AG08396 (cell line): ENCODE data around the gene KPNA6.
A peak's percentile ranks its signal among the peaks of the same experiment; 100 is the strongest.
"Not testable (repeated sequence)": the region's sequence is repeated elsewhere in the genome, so short reads cannot be mapped to it uniquely, and the experiment has no call there.

Source experiments
- DNase-seq: peaks from one replicate; pipeline ENCODE4 v3.0.0; 2012; ENCODE audit warnings: low spot score, mixed read lengths

KPNA6 gene

GRCh38 chr1:32107742-32108661 is at the start of gene KPNA6:
TSS of gene KPNA6 (plus strand) at chr1:32108056. CDS start at chr1:32108131, 75 bp downstream.
- peak; percentile 76 for DNase-seq

- DNase-seq: no peak
Measured at GRCh38 chr1:32060914-32061313, 46.9 kb upstream of the KPNA6 start.

- no peak for DNase-seq
Measured at GRCh38 chr1:32062867-32063230, 45.0 kb upstream of the KPNA6 start.

- peak; percentile 49 for DNase-seq
Measured at GRCh38 chr1:32063261-32063681, 44.6 kb upstream of the KPNA6 start.

- DNase-seq: not testable (repeated sequence)
Measured at GRCh38 chr1:32065613-32066488, 42.0 kb upstream of the KPNA6 start.

- peak; percentile 29 for DNase-seq
Measured at GRCh38 chr1:32066489-32066873, 41.4 kb upstream of the KPNA6 start.

- DNase-seq: no peak
Measured at GRCh38 chr1:32068957-32069588, 38.8 kb upstream of the KPNA6 start.

- DNase-seq: peak; percentile 44
Measured at GRCh38 chr1:32071758-32072621, 35.9 kb upstream of the KPNA6 start.

GRCh38 chr1:32072622-32073298 is 35.1 kb upstream of the KPNA6 start, which contains the start of gene TMEM39B:
TSS of gene TMEM39B (plus strand) at chr1:32072939. CDS start at chr1:32073048, 109 bp downstream.
- peak; percentile 96 for DNase-seq

- DNase-seq: no peak
Measured at GRCh38 chr1:32073299-32074229, 34.3 kb upstream of the KPNA6 start.

- DNase-seq: no peak
Measured at GRCh38 chr1:32074841-32075240, 33.0 kb upstream of the KPNA6 start.

GRCh38 chr1:32077451-32077850 is 30.4 kb upstream of the KPNA6 start:
- no peak for DNase-seq

GRCh38 chr1:32082022-32082421 is 25.8 kb upstream of the KPNA6 start:
- no peak for DNase-seq

- not testable (repeated sequence) for DNase-seq
Measured at GRCh38 chr1:32086381-32086780, 21.5 kb upstream of the KPNA6 start.

- DNase-seq: no peak
Measured at GRCh38 chr1:32091176-32091575, 16.7 kb upstream of the KPNA6 start.

- no peak for DNase-seq
Measured at GRCh38 chr1:32091591-32091990, 16.3 kb upstream of the KPNA6 start.

GRCh38 chr1:32094746-32095521 is 12.9 kb upstream of the KPNA6 start:
- DNase-seq: no peak

- no peak for DNase-seq
Measured at GRCh38 chr1:32099426-32099825, 8.4 kb upstream of the KPNA6 start.

GRCh38 chr1:32100359-32100758 is 7.5 kb upstream of the KPNA6 start:
- DNase-seq: no peak
